IMR-90 (cell line): ENCODE data around the gene TBCEL. TPM values are rescaled to one million over a fixed set of nuclear protein-coding genes. Genes with fewer than 3 reads are reported as not detected.

Experiments
- ATAC-seq: fragments of 200-7000 bp; cut with Tn5 transposase; 2 replicates; pipeline ENCODE4 v1.9.1; 2020; ENCODE audit warnings: low read depth, mild to moderate bottlenecking, moderate library complexity
- BruUV-seq: library from RNA; stranded (reverse); fragments of 400-500 nt; replicated peaks from 2 replicates; lab custom pipeline; 2021; lab: Mats Ljungman, UMichigan
- CTCF ChIA-PET: fragments of 300-600 bp; formaldehyde crosslinking; extraction: SDS; loops from one replicate; lab custom pipeline; 2021; ENCODE audit warnings: antibody characterized with exemption; lab: Yijun Ruan, JAX
- POLR2A ChIA-PET: fragments of 300-600 bp; sonication (Branson Sonifier 250); formaldehyde crosslinking; loops from one replicate; lab custom pipeline; 2022; ENCODE audit warnings: antibody characterized with exemption; ENCODE audit not compliant: unreplicated experiment; lab: Charles Lee
- DNase-seq: peaks from one replicate; pipeline ENCODE4 v3.0.0; 2013
- H2AFZ ChIP-seq: replicated peaks from 2 replicates; pipeline ENCODE3; 2013; ENCODE audit warnings: low read length, mild to moderate bottlenecking; ENCODE audit not compliant: poor library complexity
- H2AK5ac ChIP-seq: 2 replicates; pipeline ENCODE4 v1.6.1; 2013; ENCODE audit warnings: low read depth, low read length, inconsistent platforms
- H2AK9ac ChIP-seq: replicated peaks from 2 replicates; pipeline ENCODE3; 2013; ENCODE audit warnings: mild to moderate bottlenecking, low read depth, low read length, moderate library complexity; ENCODE audit not compliant: poor library complexity
- H2BK120ac ChIP-seq: 2 replicates; pipeline ENCODE4 v1.6.1; 2013; ENCODE audit warnings: low read depth, low read length, inconsistent platforms
- H2BK15ac ChIP-seq: 3 replicates; pipeline ENCODE4 v1.6.1; 2013; ENCODE audit warnings: low read depth, low read length, inconsistent platforms
- H2BK20ac ChIP-seq: 2 replicates; pipeline ENCODE4 v1.6.1; 2013; ENCODE audit warnings: low read depth, mild to moderate bottlenecking, inconsistent platforms, low read length, moderate library complexity
- H2BK5ac ChIP-seq: 2 replicates; pipeline ENCODE4 v1.6.1; 2013; ENCODE audit warnings: mild to moderate bottlenecking, low read depth, low read length, inconsistent platforms; ENCODE audit not compliant: poor library complexity, severe bottlenecking
- H3K14ac ChIP-seq: replicated peaks from 2 replicates; pipeline ENCODE4 v1.6.1; 2013; ENCODE audit warnings: low read depth, low read length, inconsistent platforms
- H3K18ac ChIP-seq: 2 replicates; pipeline ENCODE4 v1.6.1; 2013; ENCODE audit warnings: low read depth, low read length, control low read depth
- H3K23ac ChIP-seq: 2 replicates; pipeline ENCODE4 v1.6.1; 2013; ENCODE audit warnings: low read depth, low read length, inconsistent platforms
- H3K27ac ChIP-seq: 2 replicates; pipeline ENCODE4 v1.5.1; 2013; ENCODE audit warnings: mild to moderate bottlenecking, control low read depth, low read length; ENCODE audit not compliant: insufficient read depth
- H3K27me3 ChIP-seq: 2 replicates; pipeline ENCODE4 v1.6.1; 2013; ENCODE audit warnings: low read length; ENCODE audit not compliant: control insufficient read depth, insufficient read depth
- H3K36me3 ChIP-seq: 2 replicates; pipeline ENCODE4 v1.6.1; 2013; ENCODE audit warnings: low read length, mixed read lengths; ENCODE audit not compliant: control insufficient read depth, insufficient read depth
- H3K4ac ChIP-seq: 2 replicates; pipeline ENCODE4 v1.6.1; 2013; ENCODE audit warnings: low read depth, low read length, inconsistent platforms
- H3K4me1 ChIP-seq: 2 replicates; pipeline ENCODE4 v1.6.1; 2013; ENCODE audit warnings: low read length, mixed read lengths; ENCODE audit not compliant: control insufficient read depth, insufficient read depth
- H3K4me2 ChIP-seq: 2 replicates; pipeline ENCODE4 v1.6.1; 2013; ENCODE audit warnings: low read depth, mild to moderate bottlenecking, control low read depth, low read length, moderate library complexity
- H3K4me3 ChIP-seq: 2 replicates; pipeline ENCODE4 v1.5.1; 2013; ENCODE audit warnings: low read depth, mild to moderate bottlenecking, control low read depth, low read length, moderate library complexity; ENCODE audit not compliant: insufficient read depth
- H3K56ac ChIP-seq: 2 replicates; pipeline ENCODE4 v1.6.1; 2013; ENCODE audit warnings: low read length, inconsistent platforms; ENCODE audit not compliant: insufficient read depth; ENCODE audit errors: extremely low read depth
- H3K79me1 ChIP-seq, 2 experiments: 2 replicates each; pipeline ENCODE4 v1.6.1; 2013; ENCODE audit warnings: low read length in 2 of 2, inconsistent platforms in 1 of 2, low read depth in 1 of 2
- H3K9ac ChIP-seq: 2 replicates; pipeline ENCODE4 v1.6.1; 2013; ENCODE audit warnings: low read depth, low read length, control low read depth
- H3K9me1 ChIP-seq: 2 replicates; pipeline ENCODE4 v1.6.1; 2013; ENCODE audit warnings: low read length, inconsistent platforms; ENCODE audit not compliant: insufficient read depth
- H3K9me3 ChIP-seq: 2 replicates; pipeline ENCODE4 v1.6.1; 2013; ENCODE audit warnings: low read length; ENCODE audit not compliant: control insufficient read depth, insufficient read depth
- H4K20me1 ChIP-seq: 2 replicates; pipeline ENCODE4 v1.6.1; 2013; ENCODE audit warnings: low read length, inconsistent platforms; ENCODE audit not compliant: insufficient read depth
- H4K5ac ChIP-seq: 2 replicates; pipeline ENCODE4 v1.6.1; 2013; ENCODE audit warnings: mild to moderate bottlenecking, low read depth, low read length, control low read depth
- H4K8ac ChIP-seq, 2 experiments: 2 replicates each; pipeline ENCODE4 v1.6.1; 2013; ENCODE audit warnings: low read depth in 2 of 2, low read length in 2 of 2, control low read depth in 1 of 2, inconsistent platforms in 1 of 2
- H4K91ac ChIP-seq: 2 replicates; pipeline ENCODE4 v1.6.1; 2013; ENCODE audit warnings: low read depth, low read length, inconsistent platforms; ENCODE audit not compliant: insufficient read depth
- BHLHE40 ChIP-seq: fragments of 150-350 bp; IDR thresholded peaks from 2 replicates; pipeline ENCODE4 v1.6.1; 2016; ENCODE audit warnings: mild to moderate bottlenecking, low read depth, low read length
- CHD1 ChIP-seq: IDR thresholded peaks from 2 replicates; pipeline ENCODE4 v1.6.1; 2012; ENCODE audit warnings: low read depth, low read length, improper control_type of control experiment
- CTCF ChIP-seq: conservative IDR thresholded peaks from 2 replicates; pipeline ENCODE4 v1.5.1; 2012; ENCODE audit warnings: mild to moderate bottlenecking, low read depth, low read length, improper control_type of control experiment
- ELK1 ChIP-seq: fragments of 150-350 bp; IDR thresholded peaks from 2 replicates; pipeline ENCODE4 v1.6.1; 2016; ENCODE audit warnings: low read depth, mild to moderate bottlenecking, low read length, moderate library complexity, borderline replicate concordance
- FOS ChIP-seq: fragments of 150-350 bp; IDR thresholded peaks from 2 replicates; pipeline ENCODE4 v1.6.1; 2016; ENCODE audit warnings: low read depth, low read length
- MAFK ChIP-seq: IDR thresholded peaks from 2 replicates; pipeline ENCODE4 v1.6.1; 2012; ENCODE audit warnings: low read depth, low read length, improper control_type of control experiment
- MAZ ChIP-seq: IDR thresholded peaks from 2 replicates; pipeline ENCODE4 v1.6.1; 2012; ENCODE audit warnings: low read depth, mild to moderate bottlenecking, low read length, improper control_type of control experiment, moderate library complexity, borderline replicate concordance
- NFE2L2 ChIP-seq: fragments of 150-350 bp; IDR thresholded peaks from 2 replicates; pipeline ENCODE4 v1.6.1; 2016; ENCODE audit warnings: low read depth, mild to moderate bottlenecking, low read length
- POLR2A ChIP-seq: IDR thresholded peaks from 2 replicates; pipeline ENCODE4 v1.6.1; 2012; ENCODE audit warnings: mild to moderate bottlenecking, low read depth, low read length
- RAD21 ChIP-seq: IDR thresholded peaks from 2 replicates; pipeline ENCODE4 v1.6.1; 2012; ENCODE audit warnings: low read length, improper control_type of control experiment
- RCOR1 ChIP-seq: IDR thresholded peaks from 2 replicates; pipeline ENCODE4 v1.6.1; 2012; ENCODE audit warnings: mild to moderate bottlenecking, low read length, improper control_type of control experiment; ENCODE audit not compliant: insufficient replicate concordance
- RFX5 ChIP-seq: IDR thresholded peaks from 2 replicates; pipeline ENCODE4 v1.8.0; 2012; ENCODE audit warnings: low read depth, mild to moderate bottlenecking, low read length, moderate library complexity
- USF2 ChIP-seq: fragments of 150-350 bp; IDR thresholded peaks from 2 replicates; pipeline ENCODE4 v1.6.1; 2017; ENCODE audit warnings: mild to moderate bottlenecking, antibody characterized with exemption, low read length, low read depth
- WGBS, 2 experiments: methylation state at CpG; one replicate each; pipeline versions ENCODE4 v1.1.5 to v1.1.7; 2013; ENCODE audit warnings: missing lambda C conversion rate in 2 of 2; ENCODE audit not compliant: insufficient read length in 1 of 2; ENCODE audit errors: extremely low coverage in 2 of 2; 5-methylcytosine and 5-hydroxymethylcytosine counted together
- dilution Hi-C: fragments of 300-500 bp; cut with HindIII; formaldehyde crosslinking; loops from one replicate; pipeline ENCODE4 v1.14.3; 2018; ENCODE audit warnings: low sequenced_read_pairs; ENCODE audit not compliant: unreplicated experiment
- in situ Hi-C: fragments of 300-500 bp; cut with MboI; formaldehyde crosslinking; loops from 3 replicates; pipeline ENCODE4 v1.14.3; 2019; ENCODE audit warnings: low sequenced_read_pairs, inconsistent platforms, mixed read lengths
- intact Hi-C: fragments of 100-400 bp; cut with micrococcal nuclease; formaldehyde crosslinking; loops from 2 replicates; pipeline ENCODE4 v1.10.0; 2022
- polyA plus RNA-seq, 3 experiments: library from polyadenylated mRNA; depleted of rRNA; stranded (reverse); fragments of >200 nt; gene quantifications; 2 replicates each; pipeline ENCODE4 v1.2.3, GENCODE V29; 2012; ENCODE audit warnings: low replicate concordance in 1 of 3
- total RNA-seq: library from RNA; depleted of rRNA; stranded (reverse); fragments of >200 nt; gene quantifications from 2 replicates; pipeline ENCODE4 v1.2.3, GENCODE V29; 2012

TBCEL gene
- total and polyA plus RNA-seq, 2 of the 4 experiments (the other 2 are of a cell fraction): 7.1 to 21.0 TPM

- Histone ChIP-seq H2AK9ac (no peak overlapping the region), H4K91ac (no peak overlapping the region), H3K56ac (no peak overlapping the region), H3K9ac (no peak overlapping the region), H3K4me2 (no peak overlapping the region), H3K4ac (no peak overlapping the region), H3K27ac (no peak overlapping the region), H2AFZ (no peak overlapping the region), H2BK120ac (no peak overlapping the region), H2BK20ac (no peak overlapping the region), H3K9me1 (no peaks in the 10 kb centered on the region), H3K9me3 (no peaks in the 10 kb centered on the region), H3K27me3 (peaks cover 1% of the 10 kb centered on the region; the same call in 1 of the 2 replicates), H4K8ac (no peak overlapping the region), H3K18ac (no peak overlapping the region), H4K5ac (no peak overlapping the region), H2BK15ac (no peak overlapping the region), H3K4me1 (no peaks in the 10 kb centered on the region), H3K4me3 (no peak overlapping the region), H2BK5ac (no peak overlapping the region), H3K14ac (no peak overlapping the region), H3K36me3 (no peaks in the 10 kb centered on the region), H4K20me1 (no peaks in the 10 kb centered on the region), H3K79me1 (no peaks in the 10 kb centered on the region), H2AK5ac (no peak overlapping the region), H3K23ac (no peak overlapping the region)
- BruUV-seq: no TSS peak
- no peak for ATAC-seq
- POLR2A ChIA-PET: no interaction called here
- intact Hi-C loops (no loop called here), in situ Hi-C loops (no loop called here), dilution Hi-C loops (no loop called here)
- CTCF ChIA-PET: no interaction called here
- WGBS, 2 experiments: 89% methylated on average over 7 of the region's 11 CpGs; no CpG with 5 or more reads in 1 of the 2 experiments
- DNase-seq: no peak
- TF ChIP-seq RCOR1 (no peak), RAD21 (no peak), NFE2L2 (no peak), MAFK (no peak), FOS (no peak), MAZ (no peak), BHLHE40 (no peak), RFX5 (no peak), CTCF (no peak), CHD1 (no peak), ELK1 (no peak), POLR2A (no peak), USF2 (no peak)
These were observed 113.1 kb downstream of the TBCEL start for GRCh38 chr11:121137005-121137404.
